NCI-H526 treated with DMSO at 0.1 percent for 48 hours (cell line): ENCODE results near the gene FBLN1.
A peak's percentile ranks its signal among the peaks of the same experiment; 100 is the strongest.
"Not testable (repeated sequence)": the region's sequence is repeated elsewhere in the genome, so short reads cannot be mapped to it uniquely, and the experiment has no call there.

Experiments used
- DNase-seq: peaks from one replicate; lab custom pipeline; 2025; lab: John Stamatoyannopoulos, UW

The FBLN1 gene

DNA sequence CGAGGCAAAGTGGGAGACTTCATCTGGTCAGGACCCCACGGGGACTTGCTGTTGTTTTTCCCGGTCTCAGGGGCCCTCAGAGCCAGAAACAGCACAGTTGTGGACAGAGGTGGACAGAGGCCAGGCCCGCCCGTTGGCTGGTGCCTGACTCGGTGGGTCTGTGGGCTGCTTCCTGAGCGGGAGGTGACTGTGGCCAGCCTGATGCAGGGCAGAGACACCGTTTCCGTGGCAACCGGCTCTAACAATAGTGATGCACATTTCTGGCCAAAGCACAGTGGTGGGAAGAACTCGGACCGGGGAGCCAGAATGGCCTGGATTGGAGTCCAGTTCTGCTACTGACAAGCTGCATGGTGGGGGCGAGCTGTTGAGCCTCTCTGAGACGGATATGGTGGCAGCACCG, 110.3 kb downstream of the FBLN1 start:
- no peak for DNase-seq

DNA sequence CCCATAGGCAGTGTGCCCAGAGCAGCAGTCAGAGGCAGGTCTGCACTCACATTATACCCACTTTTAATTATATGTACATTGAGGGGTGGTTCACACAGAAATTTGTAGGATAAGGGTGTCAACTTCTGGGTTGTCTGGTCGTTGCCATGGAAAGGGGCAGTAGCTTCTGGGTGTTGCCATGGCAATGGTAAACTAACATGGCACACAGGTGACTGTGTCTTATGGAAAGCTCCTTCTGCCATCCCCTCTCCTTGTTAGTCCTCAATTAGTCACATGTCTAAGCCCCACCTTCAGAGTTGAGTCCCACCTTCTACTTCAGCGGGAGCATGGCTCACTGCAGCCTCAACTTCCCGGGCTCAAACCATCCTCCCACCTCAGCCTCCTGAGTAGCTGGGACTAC, 112.7 kb downstream of the FBLN1 start:
- no peak for DNase-seq

DNA sequence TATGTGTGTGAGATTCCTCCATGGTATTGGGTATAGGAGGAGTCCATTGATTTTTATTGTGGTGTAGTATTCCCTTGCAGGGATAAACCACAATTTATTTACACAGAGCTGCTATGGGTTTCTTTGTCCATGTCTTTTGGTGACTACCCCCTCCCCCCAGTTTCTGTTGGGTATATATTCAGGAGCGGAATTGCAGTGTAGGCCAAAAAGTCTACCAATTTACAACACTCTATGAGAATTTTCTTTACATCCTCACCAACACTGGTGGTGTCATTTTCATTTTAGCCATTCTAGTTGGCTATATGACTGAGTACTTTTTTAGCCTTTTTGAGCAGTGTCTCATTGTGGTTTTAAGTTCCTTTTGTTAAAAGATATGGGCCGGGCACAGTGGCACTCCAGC, 113.7 kb downstream of the FBLN1 start:
- no peak for DNase-seq

DNA sequence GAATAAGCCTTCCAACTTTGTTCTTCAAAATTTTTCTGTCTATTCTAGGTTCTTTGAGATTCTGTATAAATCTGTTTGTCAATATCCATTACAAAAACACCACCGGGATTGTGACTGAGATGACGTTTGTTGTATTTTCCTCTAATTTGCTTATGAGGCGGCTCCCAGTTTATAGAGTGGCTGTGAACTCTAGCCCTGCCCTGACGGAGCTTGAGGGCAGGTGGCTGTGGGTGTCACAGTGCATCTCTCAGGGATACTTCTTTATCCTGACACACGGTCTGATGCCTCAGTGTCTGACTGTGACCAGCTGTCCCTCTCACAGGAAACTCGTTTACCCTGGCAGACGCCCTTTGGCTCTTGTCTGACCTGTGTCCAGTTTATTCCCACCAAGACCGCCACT, 115.3 kb downstream of the FBLN1 start:
- peak; percentile 56 for DNase-seq

DNA sequence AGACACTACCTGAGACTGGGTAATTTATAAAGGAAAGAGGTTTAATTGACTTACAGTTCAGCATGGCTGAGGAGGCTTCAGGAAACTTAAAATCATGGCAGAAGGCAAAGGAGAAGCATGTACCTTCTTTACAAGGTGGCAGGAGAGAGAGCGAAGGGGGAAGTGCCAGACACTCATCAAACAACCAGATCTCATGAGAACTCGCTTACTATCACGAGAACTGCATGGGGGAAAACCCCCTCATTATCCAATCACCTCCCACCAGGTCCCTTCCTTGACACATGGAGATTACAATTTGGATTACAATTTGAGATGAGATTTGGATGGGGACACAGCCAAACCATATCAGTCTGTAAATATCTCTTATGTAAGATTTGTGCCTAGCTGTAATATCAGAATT, 118.0 kb downstream of the FBLN1 start:
- DNase-seq = no peak

DNA sequence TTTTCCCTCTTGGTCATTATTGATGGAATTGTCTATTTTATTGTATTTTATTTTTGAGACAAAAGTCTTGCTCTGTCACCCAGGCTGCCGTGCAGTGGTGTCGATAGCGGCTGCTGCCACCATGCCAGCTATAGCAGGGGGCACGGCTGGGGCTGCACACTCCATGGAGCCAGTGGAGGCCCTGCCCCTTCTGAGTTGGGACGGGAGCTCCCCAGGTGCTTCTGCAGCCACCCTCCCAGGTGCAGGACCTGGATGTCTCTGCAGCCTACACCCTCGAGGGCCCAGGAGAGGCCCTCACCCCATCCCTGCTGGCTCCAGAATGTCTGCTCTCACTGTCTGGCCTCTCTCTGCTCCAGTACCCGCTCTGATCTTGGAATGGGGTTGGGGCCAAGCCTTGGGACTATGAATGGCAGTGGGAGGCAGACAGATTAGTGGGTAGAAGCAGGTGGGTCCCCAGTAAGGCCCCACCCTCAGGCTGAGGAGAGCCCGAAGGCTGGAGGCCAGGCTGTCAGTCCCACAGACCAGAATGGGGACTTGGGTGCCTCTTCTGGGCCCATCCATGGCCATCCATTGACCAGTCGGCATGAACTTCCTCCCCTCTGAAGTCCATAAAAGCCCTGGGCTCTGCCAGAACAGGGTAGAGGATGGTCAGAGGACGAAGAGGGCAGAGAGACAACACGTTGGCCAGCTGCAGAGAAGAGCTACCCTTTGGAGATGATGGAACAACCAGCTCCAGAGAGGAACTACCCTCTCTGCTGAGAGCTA, 119.3 kb downstream of the FBLN1 start:
- no peak for DNase-seq

GRCh38 chr22:45623464-45624145, 120.9 kb downstream of the FBLN1 start:
- not testable (repeated sequence) for DNase-seq

- DNase-seq = no peak
Measured at GRCh38 chr22:45626198-45626651, 123.5 kb downstream of the FBLN1 start.

DNA sequence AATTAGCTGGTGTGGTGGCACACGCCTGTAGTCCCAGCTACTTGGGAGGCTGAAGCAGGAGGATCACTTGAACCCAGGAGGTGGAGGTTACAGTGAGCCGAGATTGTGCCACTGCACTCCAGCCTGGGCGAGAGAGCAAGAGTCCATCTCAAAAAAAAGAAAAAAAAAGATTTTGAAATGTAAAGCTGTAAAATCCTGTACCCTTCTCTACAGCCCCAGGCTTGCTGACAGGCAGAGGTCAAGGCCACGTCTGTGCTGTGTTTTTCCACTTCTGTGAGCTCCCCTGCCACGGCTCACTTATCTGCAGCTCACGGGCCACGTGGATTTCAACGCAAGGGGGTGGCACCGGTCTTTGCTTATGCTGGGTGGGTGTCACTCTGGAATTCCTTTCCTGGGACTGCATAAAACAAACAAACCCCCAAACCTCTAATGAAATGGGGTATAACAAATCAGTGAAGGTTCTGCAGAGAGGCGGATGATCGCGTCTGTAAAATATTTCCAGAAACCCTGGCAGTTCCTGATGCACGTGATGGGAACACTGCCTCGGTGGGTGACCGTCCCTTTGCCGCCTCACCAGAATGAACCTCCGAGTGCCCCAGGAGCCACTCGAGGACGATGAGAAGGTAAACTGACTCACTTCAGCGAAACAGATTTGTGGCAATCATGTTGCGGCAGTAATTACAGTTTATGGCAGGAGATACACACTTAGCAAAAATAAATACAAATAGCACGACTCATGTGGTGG, 125.0 kb downstream of the FBLN1 start:
- no peak for DNase-seq

DNA sequence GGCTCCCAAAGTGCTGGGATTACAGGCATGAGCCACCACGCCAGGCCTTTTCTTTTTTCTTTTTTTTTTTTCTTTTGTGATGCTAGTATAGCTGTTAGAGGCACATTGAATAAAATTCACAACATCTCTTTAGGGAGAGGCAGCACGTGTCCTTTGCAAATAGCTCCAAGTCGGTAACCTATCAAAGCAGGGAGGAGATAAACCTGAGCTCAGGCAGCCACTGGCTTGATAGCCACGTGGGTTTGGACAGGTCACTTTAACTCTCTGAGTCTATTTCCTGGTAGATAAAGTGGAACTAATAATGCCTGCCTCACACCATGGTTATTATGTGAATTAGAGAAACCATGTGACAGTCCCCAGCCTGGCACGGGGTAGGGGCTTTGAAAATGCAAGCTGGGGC, 125.8 kb downstream of the FBLN1 start:
- no peak for DNase-seq

GRCh38 chr22:45629469-45630089, 126.9 kb downstream of the FBLN1 start:
- DNase-seq = no peak

- no peak for DNase-seq
Measured at GRCh38 chr22:45630436-45630835, 127.8 kb downstream of the FBLN1 start.

DNA sequence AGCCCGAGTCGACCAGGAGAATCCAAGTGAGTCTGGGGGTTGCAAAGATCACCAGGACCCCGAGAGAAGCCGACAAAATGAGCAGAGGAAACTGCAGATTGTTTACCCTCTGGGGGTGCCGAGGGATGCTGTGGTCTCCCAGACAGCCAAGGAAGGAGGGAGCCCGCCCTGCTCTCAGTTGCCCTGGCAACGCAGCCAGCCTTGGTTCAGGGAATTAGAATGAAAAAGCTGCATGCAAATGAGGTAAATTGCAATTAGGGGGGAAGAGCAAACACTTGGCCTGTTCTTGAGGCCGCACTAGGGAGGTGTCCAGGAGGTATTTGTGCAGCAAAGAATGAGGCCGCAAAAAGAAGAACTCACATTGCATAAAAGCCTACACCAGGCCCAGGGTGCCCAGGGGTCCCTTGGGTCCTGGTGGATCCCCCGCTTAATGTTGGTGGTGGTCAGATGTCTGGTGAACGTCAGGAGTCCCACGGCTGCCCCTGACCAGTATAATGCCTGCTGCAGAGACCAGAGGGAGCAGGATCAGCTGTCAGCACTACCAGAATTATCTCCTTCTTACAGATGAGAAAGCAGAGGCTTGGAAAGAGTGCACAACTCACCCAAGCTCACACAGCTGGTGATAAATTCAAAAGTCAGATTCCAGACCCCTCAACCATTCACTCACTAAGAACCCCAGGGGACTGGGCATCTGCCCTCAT, 128.6 kb downstream of the FBLN1 start:
- peak; percentile 53 for DNase-seq

DNA sequence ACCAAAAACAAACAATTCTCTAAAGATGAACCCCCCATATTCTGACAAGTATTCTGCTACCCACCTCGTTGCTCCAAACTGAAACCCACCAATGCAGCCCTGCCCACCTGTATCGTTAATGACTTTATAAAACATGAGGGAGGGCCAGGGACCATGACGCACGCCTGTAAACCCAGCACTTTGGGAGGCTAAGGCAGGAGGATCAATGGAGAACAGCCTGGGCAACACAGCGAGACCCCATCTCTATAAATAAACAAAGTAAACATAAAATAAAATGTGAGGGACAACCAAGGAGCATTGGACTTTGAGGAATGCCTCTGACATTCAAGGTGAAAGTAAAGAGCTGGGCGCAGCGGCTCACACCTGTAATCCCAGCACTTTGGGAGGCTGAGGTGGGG, 129.2 kb downstream of the FBLN1 start:
- DNase-seq = no peak

- no peak for DNase-seq
Measured at GRCh38 chr22:45632791-45633515, 130.3 kb downstream of the FBLN1 start.

GRCh38 chr22:45636683-45637082, 134.0 kb downstream of the FBLN1 start:
- no peak for DNase-seq

DNA sequence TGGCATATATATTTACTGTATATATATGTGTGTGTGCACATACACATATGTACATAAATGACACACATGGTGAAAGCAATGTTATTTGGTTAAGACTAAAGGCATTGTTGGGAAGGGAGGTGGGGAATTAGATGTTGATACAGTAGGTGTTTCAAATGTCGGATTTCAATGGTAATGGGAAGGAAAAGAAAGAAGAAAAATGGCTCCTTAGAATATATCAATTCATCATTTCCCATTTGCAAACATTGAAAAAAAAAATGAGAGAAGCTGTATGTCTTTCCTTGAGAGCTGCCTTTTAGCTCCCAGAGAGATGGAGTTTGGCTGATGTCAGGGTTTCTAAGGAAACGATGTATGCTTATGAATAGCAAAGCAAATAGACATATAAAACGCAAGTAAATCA, 135.5 kb downstream of the FBLN1 start:
- no peak for DNase-seq

- no peak for DNase-seq
Measured at GRCh38 chr22:45638834-45639746, 136.4 kb downstream of the FBLN1 start.

GRCh38 chr22:45639747-45640102, 137.0 kb downstream of the FBLN1 start:
- no peak for DNase-seq

DNA sequence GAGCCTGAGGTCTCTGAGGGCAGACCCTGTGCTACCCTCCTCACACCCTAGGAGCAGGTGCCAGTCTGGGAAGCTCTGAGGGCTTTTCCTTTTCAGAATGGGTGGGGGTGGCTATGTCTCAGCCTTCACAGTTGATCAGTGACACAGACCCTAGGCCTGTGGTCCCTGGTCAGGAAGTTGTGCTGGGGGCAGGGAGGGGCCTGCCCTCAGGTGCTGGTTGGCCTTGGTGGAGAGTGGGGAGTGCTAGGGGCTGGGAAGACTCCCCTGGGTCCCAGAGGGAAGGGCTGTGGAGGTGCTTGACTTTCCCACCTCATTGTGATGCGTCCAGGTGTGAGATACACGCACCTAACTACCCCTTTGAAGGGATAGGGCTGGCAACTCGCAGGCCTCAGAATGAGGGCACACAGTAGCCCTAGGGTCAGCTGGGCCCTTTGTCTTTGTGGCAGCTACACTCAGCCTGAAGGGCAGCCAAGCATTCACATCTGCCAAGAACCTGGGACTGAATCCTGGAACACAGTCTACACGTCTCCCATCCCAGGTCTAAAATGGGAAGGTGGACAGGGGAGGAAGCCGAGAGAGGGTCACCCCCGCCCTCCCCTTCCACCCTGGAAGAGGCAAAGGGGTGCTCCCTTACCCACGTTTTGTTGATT, 137.7 kb downstream of the FBLN1 start:
- no peak for DNase-seq
